ENCODE data around the gene CD300LD. TPM values are rescaled to one million over a fixed set of nuclear protein-coding genes. Genes with fewer than 3 reads are reported as not detected.

CD300LD gene
- total and polyA plus RNA-seq, 2 of the 8 experiments (the other 6 are each of a cell fraction or from before 2014, with no cell fraction given), result not detected

DNA sequence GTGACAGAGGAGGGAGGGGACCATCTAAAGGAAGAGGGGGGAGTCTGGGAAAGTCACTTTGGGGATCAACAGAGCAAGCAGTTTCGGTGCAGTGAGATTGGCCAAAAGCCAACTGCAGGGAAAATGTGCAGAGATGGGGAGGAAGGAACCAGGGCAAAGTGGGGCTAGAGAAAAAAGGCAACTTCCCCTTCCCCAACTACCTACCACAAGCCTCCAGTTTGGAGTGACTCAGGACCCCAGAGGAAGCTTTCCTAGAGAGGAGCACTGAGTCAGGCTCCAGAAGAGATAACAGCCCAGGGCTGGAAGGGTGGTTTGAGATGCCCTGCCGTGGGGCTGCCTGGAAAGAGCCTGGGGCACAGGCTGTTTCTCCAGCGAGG, 6.9 kb upstream of the CD300LD start:
- Histone ChIP-seq H2AK5ac (ENCODE audit: low read depth, low read length) (0 out of 2 replicates have a peak overlapping the region, but pooled peaks have one; percentile 13), H3K79me2 (ENCODE audit: control insufficient read depth in 1 of 2, insufficient read depth in 2 of 2, low read length in 2 of 2) (no peaks in the 10 kb centered on the region), H2BK12ac (ENCODE audit: low read depth, low read length) (no peak overlapping the region), H3K27ac (ENCODE audit: low read depth, low read length) (no peak overlapping the region), H3K79me1 (ENCODE audit: low read depth, low read length) (no peaks in the 10 kb centered on the region), H3K18ac (ENCODE audit: extremely low read depth, low read length) (no peak overlapping the region), H3K4ac (replicated peaks; ENCODE audit: insufficient read length, low read depth, low read length) (no peak overlapping the region), H3K9me3 (ENCODE audit: insufficient read depth in 2 of 2, low read depth in 1 of 2, low read length in 1 of 2) (no peaks in the 10 kb centered on the region), H4K8ac (ENCODE audit: extremely low read depth, insufficient read depth, low read length) (no peak overlapping the region), H3K9ac (replicated peaks in 1 of 4; ENCODE audit: extremely low read depth in 1 of 4, low read depth in 3 of 4, low read length in 3 of 4) (no peak overlapping the region; a peak in 1 of 7 replicates), H3K4me1 (replicated peaks in 1 of 4; ENCODE audit: control insufficient read depth in 3 of 4, insufficient read depth in 4 of 4, low read length in 3 of 4) (peaks cover 0 to 6% (median 2%) of the 10 kb centered on the region in 4 experiments; a peak in 1 of 7 replicates), H3K4me2 (ENCODE audit: insufficient read depth in 1 of 2, low read depth in 2 of 2, low read length in 2 of 2) (no peak overlapping the region), H4K91ac (replicated peaks; ENCODE audit: insufficient read length, low read length) (no peak overlapping the region), H3K23ac (ENCODE audit: insufficient read length) (no peak overlapping the region), H3K36me3 (ENCODE audit: control insufficient read depth in 2 of 4, insufficient read depth in 4 of 4, low read length in 3 of 4) (no peaks in the 10 kb centered on the region), H4K20me1 (replicated peaks in 1 of 2; ENCODE audit: control insufficient read depth in 1 of 2, insufficient read depth in 2 of 2, low read length in 2 of 2) (peaks cover 0 to 1% of the 10 kb centered on the region in 2 experiments), H3K27me3 (replicated peaks in 1 of 4; ENCODE audit: control insufficient read depth in 3 of 4, extremely low read depth in 1 of 4, insufficient read depth in 3 of 4, low read length in 3 of 4) (peaks cover 0 to 5% (median 0%) of the 10 kb centered on the region in 4 experiments; a peak in 2 of 7 replicates), H2BK20ac (ENCODE audit: low read length) (no peak overlapping the region), H2BK5ac (ENCODE audit: low read depth, low read length) (no peak overlapping the region), H2AFZ (ENCODE audit: low read length) (no peak overlapping the region), H3K56ac (replicated peaks; ENCODE audit: insufficient read length, low read depth, low read length) (no peak overlapping the region), H2BK120ac (replicated peaks; ENCODE audit: low read depth, low read length) (no peak overlapping the region), H3K23me2 (ENCODE audit: low read depth, low read length) (peaks cover 2% of the 10 kb centered on the region; the same call in 1 of the 2 replicates), H3K4me3 (ENCODE audit: extremely low read depth in 1 of 4, insufficient read depth in 2 of 4, low read depth in 3 of 4, low read length in 4 of 4) (no peak overlapping the region), H4K5ac (ENCODE audit: insufficient read length, low read depth, low read length) (no peak overlapping the region), H3K14ac (ENCODE audit: insufficient read length) (no peak overlapping the region), H2BK15ac (ENCODE audit: low read length) (no peak overlapping the region)
- TF ChIP-seq RBBP5 (IDR thresholded peaks at IDR 0.05; ENCODE audit: borderline replicate concordance, low read depth, low read length) (no peak), GTF2F1 (IDR thresholded peaks at IDR 0.05; ENCODE audit: borderline replicate concordance, low read depth, low read length) (no peak), RNF2 (IDR thresholded peaks at IDR 0.05; ENCODE audit: borderline replicate concordance, low read depth, low read length, missing control alignments, poor library complexity, severe bottlenecking) (no peak), SUZ12 (IDR thresholded peaks at IDR 0.05; ENCODE audit: low read length) (no peak), KDM5A (IDR thresholded peaks at IDR 0.05; ENCODE audit: low read length) (no peak), CHD2 (IDR thresholded peaks at IDR 0.05; ENCODE audit: low read length) (no peak), JUN (IDR thresholded peaks at IDR 0.05; ENCODE audit: low read depth, low read length) (no peak), SIX5 (IDR thresholded peaks at IDR 0.05; ENCODE audit: low read depth, low read length) (no peak), SP4 (IDR thresholded peaks at IDR 0.05; ENCODE audit: low read length) (no peak)
- TF ChIP-seq, protein P1, sequence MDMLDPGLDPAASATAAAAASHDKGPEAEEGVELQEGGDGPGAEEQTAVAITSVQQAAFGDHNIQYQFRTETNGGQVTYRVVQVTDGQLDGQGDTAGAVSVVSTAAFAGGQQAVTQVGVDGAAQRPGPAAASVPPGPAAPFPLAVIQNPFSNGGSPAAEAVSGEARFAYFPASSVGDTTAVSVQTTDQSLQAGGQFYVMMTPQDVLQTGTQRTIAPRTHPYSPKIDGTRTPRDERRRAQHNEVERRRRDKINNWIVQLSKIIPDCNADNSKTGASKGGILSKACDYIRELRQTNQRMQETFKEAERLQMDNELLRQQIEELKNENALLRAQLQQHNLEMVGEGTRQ (IDR thresholded peaks at IDR 0.05; ENCODE audit: low read length), result no peak
- no peak for DNase-seq (ENCODE audit: low read depth in 1 of 2, low spot score in 2 of 2)
- no peak for FAIRE-seq
- ChIA-PET CTCF (ENCODE audit: partially characterized antibody) (interaction anchor here (1.5 kb wide), 2 partner anchors 9 to 29 kb away, joined by 3 to 4 read pairs; no protein-coding TSS in a partner anchor), POLR2A (ENCODE audit: partially characterized antibody) (no interaction called here)
- 55% methylated on average over 3 of the region's 3 CpGs; no CpG with 5 or more reads in 1 of the 2 experiments for WGBS, 2 experiments (ENCODE audit: extremely low coverage in 1 of 2, insufficient coverage in 1 of 2, insufficient read length in 1 of 2, insufficient replicate concordance in 2 of 2, low coverage in 1 of 2, low lambda C conversion rate in 2 of 2, missing lambda C conversion rate in 1 of 2)

All from H1 (cell line).